HG03565 (cell line): ENCODE measurements around the gene CA10.

ENCODE experiments used
- ATAC-seq: cut with Tn5 transposase; IDR thresholded peaks from one replicate; pipeline ENCODE4 v1.9.1; 2021; ENCODE audit warnings: mild to moderate bottlenecking, moderate library complexity; ENCODE audit not compliant: unreplicated experiment

Gene CA10

GRCh38 chr17:51820766-51821165, 337.7 kb downstream of the CA10 start:
- ATAC-seq = no peak

DNA sequence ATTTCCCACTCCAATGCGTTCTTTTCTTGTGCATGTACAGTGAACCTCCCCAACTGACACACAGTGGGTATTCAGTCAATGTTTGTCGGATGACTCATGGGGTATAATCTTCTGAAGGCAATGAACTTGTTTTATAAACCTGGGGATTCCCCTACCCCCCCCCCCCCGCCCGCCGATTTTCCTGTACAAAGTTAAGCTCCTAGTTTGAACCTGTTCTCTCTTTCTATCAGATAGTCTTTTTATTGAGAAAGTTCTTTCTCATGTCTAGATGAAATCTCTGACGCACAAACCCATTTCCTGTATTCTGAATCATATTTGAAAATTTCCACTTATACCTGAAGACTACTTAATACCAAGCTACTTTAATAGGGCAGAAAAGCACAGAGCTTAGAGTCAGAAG, 338.3 kb downstream of the CA10 start:
- no peak for ATAC-seq

DNA sequence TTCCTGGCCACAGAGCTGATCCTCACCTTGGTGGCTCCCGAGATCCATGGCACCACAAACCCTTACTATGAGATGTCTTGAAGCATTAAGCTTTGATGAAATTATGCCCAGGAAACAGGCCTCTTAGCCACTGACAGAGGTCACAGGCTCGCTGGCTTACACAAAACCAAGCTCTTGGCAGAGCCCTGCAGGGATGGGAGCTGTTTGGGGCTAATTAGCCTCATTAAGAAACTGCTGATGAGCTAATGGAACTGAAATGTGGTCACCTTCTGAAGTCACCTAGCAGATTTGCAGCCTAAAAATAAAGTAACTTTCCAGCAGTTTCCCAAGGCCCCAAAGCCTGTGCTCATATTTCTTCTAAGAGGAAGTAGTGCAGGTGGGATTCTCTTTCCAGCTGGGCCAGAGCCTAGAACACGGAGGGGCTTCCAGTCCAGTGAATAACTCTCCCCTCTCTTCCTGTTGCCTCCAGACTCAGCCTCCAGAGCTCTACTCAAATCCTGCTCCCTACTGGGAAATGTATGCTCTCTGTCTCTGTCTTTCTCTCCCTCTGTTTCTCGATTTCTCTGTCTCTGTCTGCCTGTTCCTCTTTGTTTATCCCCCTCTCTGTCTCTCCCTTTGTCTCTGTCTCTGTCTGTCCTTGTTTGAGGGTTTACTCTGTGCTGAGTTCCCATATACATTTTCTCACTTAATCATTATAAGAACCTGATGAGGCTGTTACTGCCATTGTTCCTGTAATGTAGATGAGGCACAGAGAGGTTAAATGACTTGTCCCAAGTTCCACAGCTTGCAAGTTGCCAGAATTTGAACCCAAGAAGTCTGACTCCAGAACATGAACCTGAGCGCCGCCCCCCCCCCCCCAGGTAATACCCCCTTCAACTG, 338.9 kb downstream of the CA10 start:
- ATAC-seq = no peak

DNA sequence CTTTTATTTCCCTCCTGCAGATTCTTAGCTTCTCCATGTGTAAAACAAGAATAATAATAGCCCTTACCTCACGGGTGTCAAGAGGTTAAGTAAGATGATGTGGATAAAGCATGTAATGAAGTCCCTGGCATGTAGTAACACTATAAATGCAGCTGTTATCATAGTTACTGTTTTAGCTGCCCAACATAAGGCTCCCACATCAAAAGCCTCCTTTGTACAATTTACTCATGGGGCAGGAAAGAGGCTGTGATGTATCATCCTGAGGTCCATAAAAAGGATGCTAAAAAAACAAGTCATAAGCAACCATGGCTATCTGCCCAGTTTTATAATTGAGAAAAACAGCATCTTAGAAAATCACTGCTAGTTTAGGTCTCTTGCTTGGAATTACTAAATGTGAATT, 339.7 kb downstream of the CA10 start:
- no peak for ATAC-seq

DNA sequence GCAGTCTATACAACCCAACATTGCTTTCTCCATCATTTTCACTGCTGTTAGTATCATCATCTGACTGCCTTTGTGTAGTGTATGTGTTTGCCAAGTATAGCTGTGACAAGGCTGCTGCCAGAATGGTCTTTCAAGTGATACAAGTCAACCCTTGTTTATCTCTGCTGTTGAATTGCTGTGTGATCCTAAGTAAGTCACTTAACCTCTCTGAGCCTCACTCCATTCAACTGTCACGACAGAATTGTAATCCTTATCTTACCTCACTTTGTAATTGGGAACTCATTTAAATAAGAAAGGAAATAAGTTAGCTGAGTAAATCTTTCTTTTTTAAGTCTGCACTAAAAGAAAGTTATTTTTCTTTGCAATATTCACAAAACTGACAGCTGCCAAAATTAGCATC, 340.6 kb downstream of the CA10 start:
- ATAC-seq = no peak

DNA sequence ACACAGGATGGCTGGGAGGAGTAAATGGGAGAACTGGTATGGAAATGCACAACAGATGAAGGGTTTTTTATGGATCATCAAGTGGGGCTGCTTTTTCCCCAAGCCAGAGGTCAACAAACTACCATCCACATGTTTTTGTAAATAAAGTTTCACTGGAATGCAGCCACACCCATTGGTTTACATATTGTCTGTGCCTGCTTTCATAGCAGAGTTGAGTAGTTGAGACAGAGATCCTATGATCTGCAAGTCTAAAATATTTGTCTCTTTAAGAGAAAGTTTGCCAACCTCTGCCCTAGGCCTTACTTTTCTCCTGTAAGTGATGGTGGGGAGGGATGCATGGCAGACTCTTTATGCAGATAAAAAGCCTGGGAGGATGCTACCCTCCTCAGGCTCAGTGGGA, 341.4 kb downstream of the CA10 start:
- no peak for ATAC-seq

- no peak for ATAC-seq
Measured at GRCh38 chr17:51815097-51815496, 343.4 kb downstream of the CA10 start.

- ATAC-seq = no peak
Measured at GRCh38 chr17:51814521-51814920, 344.0 kb downstream of the CA10 start.

- no peak for ATAC-seq
Measured at GRCh38 chr17:51813784-51814174, 344.7 kb downstream of the CA10 start.

DNA sequence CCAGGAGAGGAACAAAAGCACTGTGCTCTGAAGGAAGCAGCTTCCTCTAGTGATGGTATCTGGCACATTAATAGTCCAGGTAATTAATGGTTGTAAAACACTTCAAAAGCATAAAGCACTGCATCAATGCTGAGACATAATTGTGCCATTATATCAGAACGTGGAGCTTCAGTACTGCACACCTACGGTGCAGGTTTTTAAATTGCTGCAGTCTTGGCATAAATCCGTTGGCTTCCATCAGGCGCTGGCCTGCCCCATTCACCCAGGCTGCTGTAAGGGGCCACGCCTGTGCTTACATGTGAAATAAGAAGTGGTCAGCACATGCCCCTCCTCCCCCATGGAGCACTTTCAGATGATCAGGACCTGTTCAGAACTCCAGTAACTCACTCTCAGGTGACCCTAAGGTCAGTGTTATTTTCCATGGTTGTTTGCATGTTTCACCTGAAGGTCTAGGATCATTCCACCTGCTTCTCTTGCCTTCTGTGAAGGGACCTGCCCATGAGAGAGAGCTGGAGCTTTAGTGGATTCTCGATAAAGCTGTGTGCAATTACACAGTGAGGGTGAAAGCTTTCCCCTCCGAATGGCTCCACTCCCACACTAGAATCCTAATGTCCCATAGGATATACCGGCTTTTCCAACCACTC, 345.3 kb downstream of the CA10 start:
- ATAC-seq = no peak

GRCh38 chr17:51807460-51807859, 351.1 kb downstream of the CA10 start:
- ATAC-seq = no peak

GRCh38 chr17:51805765-51806164, 352.7 kb downstream of the CA10 start:
- ATAC-seq = no peak

GRCh38 chr17:51805185-51805584, 353.3 kb downstream of the CA10 start:
- ATAC-seq = no peak

DNA sequence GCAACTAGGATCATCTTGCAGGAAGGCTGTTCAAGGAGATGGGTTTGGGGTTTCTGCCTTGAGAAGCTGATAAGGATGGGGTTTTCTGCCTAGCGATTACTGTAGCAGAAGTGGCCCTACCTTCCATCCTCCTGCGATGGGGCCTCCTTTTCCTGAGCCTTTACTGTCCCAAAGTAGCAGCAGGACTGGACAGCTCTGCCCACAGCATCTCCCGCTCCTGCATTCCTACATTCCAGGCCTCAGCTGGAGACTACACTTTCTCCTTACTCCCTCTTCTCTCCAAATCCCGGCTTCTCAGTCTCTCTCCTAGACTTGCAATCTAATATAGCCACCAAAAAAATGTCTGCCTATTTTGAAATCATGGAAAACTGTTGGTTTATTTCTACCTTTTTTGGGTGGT, 355.4 kb downstream of the CA10 start:
- ATAC-seq = no peak

DNA sequence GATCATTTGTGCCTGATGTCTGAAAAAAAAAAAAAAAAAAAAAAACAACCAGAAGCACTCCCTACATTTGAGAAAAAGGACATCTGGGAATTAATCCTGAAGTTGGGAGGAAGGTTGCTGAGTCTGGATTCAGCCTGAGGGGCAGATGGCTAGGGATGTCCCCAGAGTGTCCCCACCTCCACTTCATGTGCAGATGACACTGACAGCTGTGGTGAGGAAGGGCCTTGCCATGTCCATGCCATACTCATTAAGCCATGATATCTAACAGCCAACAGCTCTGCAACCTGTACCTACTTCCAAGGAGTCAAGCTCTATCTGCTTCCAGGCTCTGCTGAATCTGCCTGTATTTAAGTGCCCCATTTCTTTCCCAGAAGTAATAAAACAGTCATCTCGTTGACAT, 356.0 kb downstream of the CA10 start:
- no peak for ATAC-seq

- no peak for ATAC-seq
Measured at GRCh38 chr17:51801626-51802025, 356.9 kb downstream of the CA10 start.

GRCh38 chr17:51799981-51800380, 358.5 kb downstream of the CA10 start:
- no peak for ATAC-seq

DNA sequence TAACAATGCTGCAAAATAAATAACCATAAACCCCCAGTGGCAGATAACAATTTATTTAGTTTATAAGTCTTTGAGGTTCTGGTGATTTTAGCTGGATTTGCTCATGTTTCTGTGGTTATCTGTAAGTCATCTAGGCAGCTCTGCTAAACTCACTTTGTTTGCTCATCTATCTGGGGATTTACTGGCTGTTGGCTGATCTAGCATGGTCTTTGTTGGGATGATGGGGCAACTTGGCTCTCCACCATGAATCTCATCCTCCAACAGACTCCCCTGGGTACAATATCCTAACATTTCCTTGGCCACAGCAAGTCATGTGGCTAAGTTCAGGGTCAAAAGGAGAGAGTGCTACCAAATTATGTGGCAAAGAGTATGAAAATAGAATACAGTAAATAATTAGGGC, 359.3 kb downstream of the CA10 start:
- no peak for ATAC-seq

- ATAC-seq = no peak
Measured at GRCh38 chr17:51797150-51797549, 361.4 kb downstream of the CA10 start.

GRCh38 chr17:51796026-51796425, 362.5 kb downstream of the CA10 start:
- ATAC-seq = no peak

GRCh38 chr17:51795401-51795800, 363.1 kb downstream of the CA10 start:
- no peak for ATAC-seq

GRCh38 chr17:51794466-51794865, 364.0 kb downstream of the CA10 start:
- no peak for ATAC-seq

DNA sequence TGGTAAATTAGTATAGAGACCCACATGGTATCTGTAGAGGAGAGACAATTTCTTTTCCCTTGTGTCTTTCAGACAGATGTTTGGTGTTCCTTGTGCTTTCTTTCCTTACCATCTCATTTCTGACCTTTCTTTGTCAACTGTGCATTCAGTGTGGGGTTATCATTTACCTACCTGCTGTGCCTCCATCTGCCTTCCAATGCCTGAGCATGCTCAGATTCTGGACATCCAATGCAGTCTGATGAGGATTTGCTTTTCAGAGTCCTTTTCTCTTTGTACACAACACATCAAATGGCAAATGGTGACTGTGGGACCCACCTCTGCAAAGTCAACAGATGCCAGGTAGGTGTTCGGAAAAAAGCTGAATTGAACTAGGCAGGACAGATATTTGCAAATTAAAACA, 364.8 kb downstream of the CA10 start:
- ATAC-seq = no peak
